CD4-positive, alpha-beta memory T cell (primary cell): Measurements from ENCODE around the gene GALNT7. TPM values are rescaled to one million over a fixed set of nuclear protein-coding genes. Genes with fewer than 3 reads are reported as not detected.

Source experiments
- CTCF ChIA-PET: fragments of 350-600 bp; sonication (Branson Sonifier 250); formaldehyde crosslinking; loops from one replicate; lab custom pipeline; 2021; ENCODE audit warnings: inconsistent platforms; ENCODE audit not compliant: partially characterized antibody; lab: Charles Lee
- POLR2A ChIA-PET: fragments of 350-600 bp; sonication (Branson Sonifier 250); formaldehyde crosslinking; loops from one replicate; lab custom pipeline; 2021; ENCODE audit not compliant: partially characterized antibody; lab: Charles Lee
- DNase-seq, 5 donors: peaks; one replicate each; pipeline versions ENCODE4 v3.0.0 to v3.0.0-alpha.2; 2020 to 2022; ENCODE audit warnings: mixed read lengths in 1 of 5
- H3K27ac ChIP-seq: one replicate; pipeline ENCODE4 v1.7.0; 2013; ENCODE audit warnings: low read depth, low read length
- H3K27me3 ChIP-seq: 2 replicates; pipeline ENCODE4 v1.7.0; 2013; ENCODE audit warnings: mild to moderate bottlenecking, low read length, moderate library complexity; ENCODE audit not compliant: insufficient read depth
- H3K36me3 ChIP-seq: 2 replicates; pipeline ENCODE4 v1.7.0; 2013; ENCODE audit warnings: mild to moderate bottlenecking, low read length, moderate library complexity; ENCODE audit not compliant: insufficient read depth
- H3K4me1 ChIP-seq: 2 replicates; pipeline ENCODE4 v1.7.0; 2013; ENCODE audit warnings: mild to moderate bottlenecking, low read length, moderate library complexity; ENCODE audit not compliant: insufficient read depth
- H3K4me3 ChIP-seq, 2 donors: one replicate each; pipeline ENCODE4 v1.7.0; 2013; ENCODE audit warnings: low read length in 2 of 2, mild to moderate bottlenecking in 1 of 2
- H3K9me3 ChIP-seq, 2 donors: one replicate each; pipeline ENCODE4 v1.7.0; 2013; ENCODE audit warnings: low read length in 2 of 2, control low read depth in 1 of 2; ENCODE audit not compliant: control insufficient read depth in 1 of 2
- H3K27ac Mint-ChIP-seq, 7 donors: one replicate each; pipeline ENCODE4 v1.8.0; 2020 to 2021; ENCODE audit warnings: mixed read lengths in 7 of 7, mild to moderate bottlenecking in 6 of 7, inconsistent platforms in 3 of 7, moderate library complexity in 3 of 7
- H3K27me3 Mint-ChIP-seq, 2 donors: one replicate each; pipeline ENCODE4 v1.8.0; 2020 to 2021; ENCODE audit warnings: mixed read lengths in 2 of 2
- H3K36me3 Mint-ChIP-seq, 2 donors: one replicate each; pipeline ENCODE4 v1.8.0; 2020 to 2021; ENCODE audit warnings: mixed read lengths in 2 of 2, inconsistent platforms in 1 of 2, mild to moderate bottlenecking in 1 of 2
- H3K4me1 Mint-ChIP-seq, 4 donors: one replicate each; pipeline ENCODE4 v1.8.0; 2020 to 2021; ENCODE audit warnings: mixed read lengths in 4 of 4, mild to moderate bottlenecking in 1 of 4
- H3K4me3 Mint-ChIP-seq, 8 donors: one replicate each; pipeline ENCODE4 v1.8.0; 2020 to 2021; ENCODE audit warnings: mixed read lengths in 8 of 8, mild to moderate bottlenecking in 7 of 8, moderate library complexity in 6 of 8, inconsistent platforms in 3 of 8
- H3K9me3 Mint-ChIP-seq, 8 donors: one replicate each; pipeline ENCODE4 v1.8.0; 2020 to 2021; ENCODE audit warnings: mixed read lengths in 8 of 8, mild to moderate bottlenecking in 5 of 8, inconsistent platforms in 3 of 8, moderate library complexity in 1 of 8
- intact Hi-C: fragments of 100-400 bp; cut with micrococcal nuclease; formaldehyde crosslinking; loops from one replicate; pipeline ENCODE4 v1.15.1; 2023
- polyA plus RNA-seq, 2 donors: library from polyadenylated mRNA; unstranded; fragments of 300-500 nt; fragmentation: Illumina TruSeq; gene quantifications; one replicate each; pipeline ENCODE4 v1.2.3, GENCODE V29; 2021
- total RNA-seq, 2 experiments: library from RNA; stranded (reverse); gene quantifications; one replicate each; pipeline ENCODE4 v1.2.3, GENCODE V29; 2021

GALNT7 gene
- total and polyA plus RNA-seq, 4 experiments from 2014 or later = 12.6 to 26.3 (median 22.3) TPM

- Mint-ChIP-seq H3K9me3 (no peaks in the 10 kb centered on the region), H3K27me3 (no peaks in the 10 kb centered on the region), H3K36me3 (peaks cover 6 to 9% of the 10 kb centered on the region in 2 donors), H3K27ac (no peak overlapping the region), H3K4me3 (no peak overlapping the region), H3K4me1 (peaks cover 4 to 12% (median 9%) of the 10 kb centered on the region in 4 donors)
- H3K4me3 ChIP-seq = no peak overlapping the region
- H3K27me3 ChIP-seq = no peaks in the 10 kb centered on the region
- no peaks in the 10 kb centered on the region for H3K9me3 ChIP-seq
- intact Hi-C loops = no loop called here
- no peaks in the 10 kb centered on the region for H3K36me3 ChIP-seq
- DNase-seq = no peak
- ChIA-PET CTCF (interaction anchor here (0.8 to 3.0 kb wide), 6 partner anchors 7 to 826 kb away, joined by 3 to 38 read pairs (median 7); no protein-coding TSS in a partner anchor), POLR2A (no interaction called here)
- peaks cover 11% of the 10 kb centered on the region for H3K4me1 ChIP-seq
- H3K27ac ChIP-seq = no peak overlapping the region
Observed at GRCh38 chr4:173293663-173294062, 125.1 kb downstream of the GALNT7 start.

GRCh38 chr4:173294444-173294843 lies 125.8 kb downstream of the GALNT7 start:
- Mint-ChIP-seq H3K36me3 (peaks cover 6 to 9% of the 10 kb centered on the region in 2 donors), H3K27ac (peak overlapping the region in 1 of 7 donors; percentile 13), H3K27me3 (no peaks in the 10 kb centered on the region), H3K4me1 (peaks cover 0 to 4% (median 3%) of the 10 kb centered on the region in 4 donors), H3K4me3 (no peak overlapping the region), H3K9me3 (no peaks in the 10 kb centered on the region)
- H3K36me3 ChIP-seq = no peaks in the 10 kb centered on the region
- peaks cover 3% of the 10 kb centered on the region for H3K4me1 ChIP-seq
- H3K9me3 ChIP-seq = no peaks in the 10 kb centered on the region
- DNase-seq = no peak
- H3K27me3 ChIP-seq = no peaks in the 10 kb centered on the region
- no peak overlapping the region for H3K27ac ChIP-seq
- no peak overlapping the region for H3K4me3 ChIP-seq
- ChIA-PET CTCF (interaction anchor here (0.7 kb wide), 1 partner anchor 281 kb away, joined by 3 read pairs; no protein-coding TSS in a partner anchor), POLR2A (no interaction called here)
- intact Hi-C loops = no loop called here

GRCh38 chr4:173301518-173302201 lies 133.0 kb downstream of the GALNT7 start:
- H3K9me3 Mint-ChIP-seq = no peaks in the 10 kb centered on the region
- no peaks in the 10 kb centered on the region for H3K27me3 ChIP-seq
- H3K27ac Mint-ChIP-seq = no peak overlapping the region
- H3K36me3 Mint-ChIP-seq = peaks cover 17 to 26% of the 10 kb centered on the region in 2 donors
- peak in 4 of 5 donors; percentile 25 to 32 (median 28) for DNase-seq
- H3K36me3 ChIP-seq = no peaks in the 10 kb centered on the region
- H3K27ac ChIP-seq = no peak overlapping the region
- no peaks in the 10 kb centered on the region for H3K27me3 Mint-ChIP-seq
- H3K4me3 ChIP-seq = no peak overlapping the region
- peaks cover 0 to 6% (median 2%) of the 10 kb centered on the region in 4 donors for H3K4me1 Mint-ChIP-seq
- intact Hi-C loops = loop anchor here (1.0 kb wide), 2 partner anchors 276 to 288 kb away; no protein-coding TSS in a partner anchor
- ChIA-PET POLR2A (interaction anchor here (1.0 kb wide), 1 partner anchor 288 kb away, joined by 5 read pairs; no protein-coding TSS in a partner anchor), CTCF (interaction anchor here (0.6 to 5.0 kb wide), 49 partner anchors 9 to 310 kb away, joined by 3 to 145 read pairs (median 4); no protein-coding TSS in a partner anchor)
- no peak overlapping the region for H3K4me3 Mint-ChIP-seq
- no peaks in the 10 kb centered on the region for H3K9me3 ChIP-seq
- no peaks in the 10 kb centered on the region for H3K4me1 ChIP-seq

GRCh38 chr4:173307778-173308177 lies 139.2 kb downstream of the GALNT7 start:
- no peaks in the 10 kb centered on the region for H3K9me3 ChIP-seq
- DNase-seq = no peak
- H3K4me3 ChIP-seq = no peak overlapping the region
- peak overlapping the region in 1 of 7 donors; percentile 5 for H3K27ac Mint-ChIP-seq
- ChIA-PET CTCF (interaction anchor here (0.9 to 3.1 kb wide), 6 partner anchors 12 to 294 kb away, joined by 3 to 20 read pairs (median 4); no protein-coding TSS in a partner anchor), POLR2A (no interaction called here)
- intact Hi-C loops = no loop called here
- no peaks in the 10 kb centered on the region for H3K27me3 ChIP-seq
- no peak overlapping the region for H3K4me3 Mint-ChIP-seq
- H3K36me3 ChIP-seq = no peaks in the 10 kb centered on the region
- no peaks in the 10 kb centered on the region for H3K27me3 Mint-ChIP-seq
- H3K4me1 Mint-ChIP-seq = no peaks in the 10 kb centered on the region
- peaks cover 30 to 42% of the 10 kb centered on the region in 2 donors for H3K36me3 Mint-ChIP-seq
- H3K9me3 Mint-ChIP-seq = no peaks in the 10 kb centered on the region
- no peaks in the 10 kb centered on the region for H3K4me1 ChIP-seq
- no peak overlapping the region for H3K27ac ChIP-seq

- Mint-ChIP-seq H3K27me3 (no peaks in the 10 kb centered on the region), H3K27ac (peak overlapping the region in 1 of 7 donors; percentile 0), H3K9me3 (no peaks in the 10 kb centered on the region), H3K36me3 (peaks cover 11 to 28% of the 10 kb centered on the region in 2 donors), H3K4me3 (no peak overlapping the region), H3K4me1 (no peaks in the 10 kb centered on the region)
- peaks cover 4% of the 10 kb centered on the region for H3K36me3 ChIP-seq
- no peak overlapping the region for H3K4me3 ChIP-seq
- no peaks in the 10 kb centered on the region for H3K9me3 ChIP-seq
- H3K27me3 ChIP-seq = no peaks in the 10 kb centered on the region
- DNase-seq = no peak
- ChIA-PET CTCF (interaction anchor here (2.3 to 3.2 kb wide), 3 partner anchors 10 to 107 kb away, joined by 5 to 16 read pairs (median 14); no protein-coding TSS in a partner anchor), POLR2A (interaction anchor here (0.8 kb wide), 1 partner anchor 23 kb away, joined by 3 read pairs; the partner anchor contains the start of gene HMGB2)
- intact Hi-C loops = no loop called here
- H3K27ac ChIP-seq = no peak overlapping the region
- no peaks in the 10 kb centered on the region for H3K4me1 ChIP-seq
Observed at GRCh38 chr4:173311368-173311767, 142.8 kb downstream of the GALNT7 start.

- ChIA-PET POLR2A (no interaction called here), CTCF (interaction anchor here (0.8 to 1.4 kb wide), 2 partner anchors 106 to 180 kb away, joined by 3 read pairs; no protein-coding TSS in a partner anchor)
- intact Hi-C loops = loop anchor here (5.0 kb wide), 1 partner anchor 302 kb away; no protein-coding TSS in a partner anchor
- no peak for DNase-seq
- H3K4me1 Mint-ChIP-seq = peaks cover 0 to 2% (median under 1%) of the 10 kb centered on the region in 4 donors
- Histone ChIP-seq H3K27ac (no peak overlapping the region), H3K4me1 (no peaks in the 10 kb centered on the region), H3K9me3 (no peaks in the 10 kb centered on the region), H3K36me3 (peaks cover 4% of the 10 kb centered on the region), H3K27me3 (no peaks in the 10 kb centered on the region), H3K4me3 (no peak overlapping the region)
- no peak overlapping the region for H3K27ac Mint-ChIP-seq
- no peaks in the 10 kb centered on the region for H3K27me3 Mint-ChIP-seq
- no peaks in the 10 kb centered on the region for H3K9me3 Mint-ChIP-seq
- no peak overlapping the region for H3K4me3 Mint-ChIP-seq
- H3K36me3 Mint-ChIP-seq = peaks cover 11 to 24% of the 10 kb centered on the region in 2 donors
Observed at GRCh38 chr4:173314715-173315114, 146.1 kb downstream of the GALNT7 start.

- no peak for DNase-seq
- Histone ChIP-seq H3K9me3 (no peaks in the 10 kb centered on the region), H3K4me1 (no peaks in the 10 kb centered on the region), H3K27ac (no peak overlapping the region), H3K27me3 (no peaks in the 10 kb centered on the region), H3K36me3 (peaks cover 4% of the 10 kb centered on the region), H3K4me3 (no peak overlapping the region)
- Mint-ChIP-seq H3K4me3 (no peak overlapping the region), H3K4me1 (peaks cover 0 to 2% (median under 1%) of the 10 kb centered on the region in 4 donors), H3K36me3 (peaks cover 9 to 20% of the 10 kb centered on the region in 2 donors), H3K27me3 (no peaks in the 10 kb centered on the region), H3K9me3 (no peaks in the 10 kb centered on the region), H3K27ac (no peak overlapping the region)
- intact Hi-C loops = loop anchor here (5.0 kb wide), 1 partner anchor 304 kb away; no protein-coding TSS in a partner anchor
- ChIA-PET CTCF (interaction anchor here (8.0 kb wide), 1 partner anchor 100 kb away, joined by 295 read pairs; no protein-coding TSS in a partner anchor), POLR2A (no interaction called here)
Observed at GRCh38 chr4:173316060-173316459, 147.4 kb downstream of the GALNT7 start.
